Measurements from ENCODE around the gene GLS.

- TF ChIP-seq, protein P1, sequence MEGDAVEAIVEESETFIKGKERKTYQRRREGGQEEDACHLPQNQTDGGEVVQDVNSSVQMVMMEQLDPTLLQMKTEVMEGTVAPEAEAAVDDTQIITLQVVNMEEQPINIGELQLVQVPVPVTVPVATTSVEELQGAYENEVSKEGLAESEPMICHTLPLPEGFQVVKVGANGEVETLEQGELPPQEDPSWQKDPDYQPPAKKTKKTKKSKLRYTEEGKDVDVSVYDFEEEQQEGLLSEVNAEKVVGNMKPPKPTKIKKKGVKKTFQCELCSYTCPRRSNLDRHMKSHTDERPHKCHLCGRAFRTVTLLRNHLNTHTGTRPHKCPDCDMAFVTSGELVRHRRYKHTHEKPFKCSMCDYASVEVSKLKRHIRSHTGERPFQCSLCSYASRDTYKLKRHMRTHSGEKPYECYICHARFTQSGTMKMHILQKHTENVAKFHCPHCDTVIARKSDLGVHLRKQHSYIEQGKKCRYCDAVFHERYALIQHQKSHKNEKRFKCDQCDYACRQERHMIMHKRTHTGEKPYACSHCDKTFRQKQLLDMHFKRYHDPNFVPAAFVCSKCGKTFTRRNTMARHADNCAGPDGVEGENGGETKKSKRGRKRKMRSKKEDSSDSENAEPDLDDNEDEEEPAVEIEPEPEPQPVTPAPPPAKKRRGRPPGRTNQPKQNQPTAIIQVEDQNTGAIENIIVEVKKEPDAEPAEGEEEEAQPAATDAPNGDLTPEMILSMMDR (IDR thresholded peaks at IDR 0.05; ENCODE audit: extremely low read depth in 1 of 2, insufficient read depth in 1 of 2, low read depth in 1 of 2, low read length in 2 of 2) = no peak
- TF ChIP-seq FOS (IDR thresholded peaks at IDR 0.05; ENCODE audit: borderline replicate concordance, insufficient read depth, low read length) (no peak), POLR2A (IDR thresholded peaks at IDR 0.05; ENCODE audit: low read depth, low read length) (no peak), MYC (IDR thresholded peaks at IDR 0.05; ENCODE audit: low read depth, low read length) (no peak), JUN (IDR thresholded peaks at IDR 0.05; ENCODE audit: borderline replicate concordance, insufficient read depth, insufficient read length, low read depth) (no peak), POLR2AphosphoS5 (IDR thresholded peaks at IDR 0.05; ENCODE audit: insufficient read depth, low read depth, low read length) (no peak), EZH2 (IDR thresholded peaks at IDR 0.05; ENCODE audit: borderline replicate concordance, low read depth, low read length, severe bottlenecking) (no peak), GATA2 (IDR thresholded peaks at IDR 0.05; ENCODE audit: insufficient read depth, insufficient read length, low read depth, low read length) (no peak)
- TF ChIP-seq, protein P2, sequence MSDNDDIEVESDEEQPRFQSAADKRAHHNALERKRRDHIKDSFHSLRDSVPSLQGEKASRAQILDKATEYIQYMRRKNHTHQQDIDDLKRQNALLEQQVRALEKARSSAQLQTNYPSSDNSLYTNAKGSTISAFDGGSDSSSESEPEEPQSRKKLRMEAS (IDR thresholded peaks at IDR 0.05; ENCODE audit: insufficient read depth, insufficient read length) = no peak
Observed at GRCh38 chr2:190869721-190870120, 10.9 kb upstream of the GLS start.

Measured in endothelial cell of umbilical vein (primary cell).